Adrenal gland (tissue), 12 donors: ENCODE results near the gene SNTB2. TPM values are rescaled to one million over a fixed set of nuclear protein-coding genes. Genes with fewer than 3 reads are reported as not detected.
A peak's percentile ranks its signal among the peaks of the same experiment; 100 is the strongest.

Source experiments
- DNase-seq, 7 donors: peaks; one replicate each; pipeline ENCODE4 v3.0.0-alpha.2; 2019 to 2020
- H3K27ac ChIP-seq, 5 donors: fragments of 200-600 bp; sonication (generic) in 4 of 5; 1 replicate in 3 of 5; 2 replicates in 2 of 5; pipeline versions ENCODE4 v1.5.1 to v1.8.0; 2016 to 2020; ENCODE audit warnings: mild to moderate bottlenecking in 1 of 5
- H3K27me3 ChIP-seq: fragments of 200-600 bp; 2 replicates; pipeline ENCODE4 v1.8.0; 2021
- H3K36me3 ChIP-seq, 2 donors: fragments of 200-600 bp; replicated peaks in 1 of 2; 1 replicate in 1 of 2; 2 replicates in 1 of 2; pipeline versions ENCODE4 v1.5.1 to v1.8.0; 2018 to 2022
- H3K4me1 ChIP-seq, 2 donors: fragments of 200-600 bp; replicated peaks in 1 of 2; 1 replicate in 1 of 2; 2 replicates in 1 of 2; pipeline versions ENCODE4 v1.5.1 to v1.8.0; 2018 to 2021
- H3K4me3 ChIP-seq, 4 donors: fragments of 200-600 bp; sonication (generic) in 3 of 4; one replicate each; pipeline ENCODE4 v1.5.1; 2016 to 2018
- H3K9me3 ChIP-seq, 3 donors: fragments of 200-600 bp; sonication (generic) in 1 of 3; replicated peaks in 1 of 3; 1 replicate in 2 of 3; 2 replicates in 1 of 3; pipeline versions ENCODE4 v1.5.1 to v1.8.0; 2016 to 2021
- POLR2A ChIP-seq, 2 donors: fragments of 450-650 bp; IDR thresholded peaks; one replicate each; pipeline ENCODE4 v1.6.1; 2017; ENCODE audit warnings: antibody characterized with exemption in 2 of 2, mild to moderate bottlenecking in 2 of 2, moderate library complexity in 1 of 2
- WGBS, 4 donors: extraction: QIAGEN DNeasy Blood & Tissue Kit in 2 of 4; methylation state at CpG; one replicate each; pipeline versions ENCODE4 v1.1.5 to v1.1.7; 2013 to 2017; 5-methylcytosine and 5-hydroxymethylcytosine counted together
- intact Hi-C, 2 donors: fragments of 100-400 bp; cut with DNase I; formaldehyde crosslinking; loops; one replicate each; pipeline versions ENCODE4 v1.14.1 to v1.15.0; 2022 to 2023
- polyA plus RNA-seq, 3 donors: library from polyadenylated mRNA; stranded (reverse); fragments of 200-250 nt in 2 of 3; fragments of 350-450 nt in 1 of 3; fragmentation: Illumina TruSeq in 1 of 3; extraction: RNeasy Lipid Tissue Mini Kit (QIAGEN cat#74804) in 1 of 3; gene quantifications; one replicate each; pipeline ENCODE4 v1.2.3, GENCODE V29; 2013 to 2014
- total RNA-seq, 9 donors: library from RNA; depleted of rRNA in 4 of 9; stranded (reverse); fragments of >200 nt in 4 of 9; fragments of 120-200 nt in 1 of 9; fragmentation: NEBNext Ultra II Directional in 1 of 9; extraction: Animal tissue kit (Norgen Biotek cat#: 25700) in 1 of 9; gene quantifications; one replicate each; pipeline versions ENCODE4 v1.1.0 to v1.2.4, GENCODE V29; 2013 to 2023
- TF ChIP-seq, protein P1 (sequence below), 6 experiments: fragments of 450-650 bp in 4 of 6; fragments of 200-600 bp in 2 of 6; sonication (generic) in 1 of 6; IDR thresholded peaks; 1 replicate in 5 of 6; 2 replicates in 1 of 6; pipeline versions ENCODE4 v1.5.1 to v1.8.0; 2016 to 2021; ENCODE audit warnings: antibody characterized with exemption in 6 of 6, mild to moderate bottlenecking in 2 of 6, moderate library complexity in 1 of 6
- donor health status: healthy with polysubstance abuse.
- donor health status: Bipolar disorder and iron deficiency.
- donor health status: DM: yes; HTN: yes; CAD: no.
- donor health status: DM: no; HTN: no; CAD: no.
- donor health status: DM: no; HTN: no; CAD: no.
- donor health status: DM: yes; HTN: yes; CAD: no.

The SNTB2 gene
- total and polyA plus RNA-seq, 12 donors, result 3.6 to 52.7 (median 32.9) TPM

DNA sequence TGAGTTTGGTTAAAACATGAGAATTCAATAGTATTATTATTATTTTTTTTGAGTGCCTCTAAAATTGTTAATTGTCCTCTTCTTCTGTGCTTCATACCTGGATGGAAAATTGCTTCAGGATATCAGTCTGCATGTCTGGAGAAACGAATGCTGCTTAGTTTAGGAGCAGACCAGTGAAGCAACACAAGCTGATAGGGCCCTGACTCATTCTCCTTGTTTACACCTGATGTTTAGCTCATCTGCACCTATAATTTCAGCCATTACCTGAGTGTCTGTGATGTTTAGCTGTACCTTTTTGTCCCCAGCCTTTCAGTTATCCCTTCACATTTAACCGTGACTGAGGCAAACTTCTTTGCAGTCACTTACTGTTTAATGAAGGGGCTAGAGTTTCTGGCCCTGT lies 14.8 kb downstream of the SNTB2 start:
- H3K27ac ChIP-seq, result no peak overlapping the region
- TF ChIP-seq, protein P1, sequence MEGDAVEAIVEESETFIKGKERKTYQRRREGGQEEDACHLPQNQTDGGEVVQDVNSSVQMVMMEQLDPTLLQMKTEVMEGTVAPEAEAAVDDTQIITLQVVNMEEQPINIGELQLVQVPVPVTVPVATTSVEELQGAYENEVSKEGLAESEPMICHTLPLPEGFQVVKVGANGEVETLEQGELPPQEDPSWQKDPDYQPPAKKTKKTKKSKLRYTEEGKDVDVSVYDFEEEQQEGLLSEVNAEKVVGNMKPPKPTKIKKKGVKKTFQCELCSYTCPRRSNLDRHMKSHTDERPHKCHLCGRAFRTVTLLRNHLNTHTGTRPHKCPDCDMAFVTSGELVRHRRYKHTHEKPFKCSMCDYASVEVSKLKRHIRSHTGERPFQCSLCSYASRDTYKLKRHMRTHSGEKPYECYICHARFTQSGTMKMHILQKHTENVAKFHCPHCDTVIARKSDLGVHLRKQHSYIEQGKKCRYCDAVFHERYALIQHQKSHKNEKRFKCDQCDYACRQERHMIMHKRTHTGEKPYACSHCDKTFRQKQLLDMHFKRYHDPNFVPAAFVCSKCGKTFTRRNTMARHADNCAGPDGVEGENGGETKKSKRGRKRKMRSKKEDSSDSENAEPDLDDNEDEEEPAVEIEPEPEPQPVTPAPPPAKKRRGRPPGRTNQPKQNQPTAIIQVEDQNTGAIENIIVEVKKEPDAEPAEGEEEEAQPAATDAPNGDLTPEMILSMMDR (IDR thresholded peaks at IDR 0.05), result no peak
- TF ChIP-seq POLR2A (IDR thresholded peaks at IDR 0.05), result no peak
- no peak overlapping the region for H3K4me3 ChIP-seq
- DNase-seq, result no peak
- no peaks in the 10 kb centered on the region for H3K36me3 ChIP-seq
- 47 to 56% (median 50%) methylated on average over 2 of the region's 2 CpGs for WGBS, 4 donors
- intact Hi-C loops, result no loop called here
- peaks cover 27 to 57% of the 10 kb centered on the region in 2 donors for H3K4me1 ChIP-seq
- no peaks in the 10 kb centered on the region for H3K9me3 ChIP-seq
- no peaks in the 10 kb centered on the region for H3K27me3 ChIP-seq

DNA sequence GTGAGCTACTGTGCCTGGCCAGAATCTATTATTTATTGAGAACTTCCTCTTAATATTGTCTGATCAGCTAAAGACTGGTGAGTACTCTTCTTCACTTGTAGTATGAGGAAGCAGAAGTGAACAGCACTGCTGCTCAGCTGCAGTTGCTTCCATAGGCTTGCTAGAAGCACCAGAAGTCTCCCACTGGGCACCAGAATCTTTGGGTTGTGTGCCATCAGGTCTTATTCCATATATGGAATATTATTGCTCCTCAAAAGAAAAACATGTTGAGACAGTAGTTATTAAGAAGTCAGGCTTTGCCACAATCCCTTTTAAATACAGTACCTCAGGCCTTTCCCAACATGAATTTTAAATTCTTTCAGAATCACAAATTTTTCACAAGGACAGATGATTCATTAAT lies 17.2 kb downstream of the SNTB2 start:
- TF ChIP-seq, protein P1 (IDR thresholded peaks at IDR 0.05), result no peak
- TF ChIP-seq POLR2A (IDR thresholded peaks at IDR 0.05), result no peak
- DNase-seq, result peak in 1 of 7 donors; percentile 19
- Histone ChIP-seq H3K27me3 (no peaks in the 10 kb centered on the region), H3K4me1 (peaks cover 24 to 46% of the 10 kb centered on the region in 2 donors), H3K9me3 (no peaks in the 10 kb centered on the region), H3K36me3 (no peaks in the 10 kb centered on the region), H3K4me3 (no peak overlapping the region), H3K27ac (peak overlapping the region; percentile 62 to 82 (median 67))
- intact Hi-C loops, result no loop called here

DNA sequence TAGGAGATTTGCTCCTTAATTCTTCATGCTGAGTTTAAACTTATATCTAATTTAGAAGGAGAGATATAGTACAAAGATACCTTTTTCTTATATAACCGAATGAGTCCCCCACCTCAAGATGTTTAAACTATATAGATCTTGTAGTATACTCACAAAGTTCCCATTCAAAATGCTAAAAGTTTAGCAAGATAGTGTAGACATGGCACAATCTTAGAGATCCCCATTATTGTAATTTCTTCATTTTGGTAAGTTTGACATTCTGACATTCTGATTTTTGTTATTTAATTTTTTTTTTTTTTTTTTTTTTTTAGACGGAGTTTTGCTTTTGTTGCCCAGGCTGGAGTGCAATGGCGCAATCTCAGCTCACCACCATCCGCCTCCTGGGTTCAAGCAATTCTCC lies 22.8 kb downstream of the SNTB2 start:
- Histone ChIP-seq H3K27me3 (no peaks in the 10 kb centered on the region), H3K9me3 (no peaks in the 10 kb centered on the region), H3K36me3 (no peaks in the 10 kb centered on the region), H3K27ac (no peak overlapping the region), H3K4me3 (no peak overlapping the region), H3K4me1 (peaks cover 8 to 13% of the 10 kb centered on the region in 2 donors)
- TF ChIP-seq, protein P1 (IDR thresholded peaks at IDR 0.05), result no peak
- TF ChIP-seq POLR2A (IDR thresholded peaks at IDR 0.05), result no peak
- intact Hi-C loops, result no loop called here
- no peak for DNase-seq
- WGBS, 4 donors, result 87 to 96% (median 90%) methylated on average over 4 of the region's 4 CpGs

DNA sequence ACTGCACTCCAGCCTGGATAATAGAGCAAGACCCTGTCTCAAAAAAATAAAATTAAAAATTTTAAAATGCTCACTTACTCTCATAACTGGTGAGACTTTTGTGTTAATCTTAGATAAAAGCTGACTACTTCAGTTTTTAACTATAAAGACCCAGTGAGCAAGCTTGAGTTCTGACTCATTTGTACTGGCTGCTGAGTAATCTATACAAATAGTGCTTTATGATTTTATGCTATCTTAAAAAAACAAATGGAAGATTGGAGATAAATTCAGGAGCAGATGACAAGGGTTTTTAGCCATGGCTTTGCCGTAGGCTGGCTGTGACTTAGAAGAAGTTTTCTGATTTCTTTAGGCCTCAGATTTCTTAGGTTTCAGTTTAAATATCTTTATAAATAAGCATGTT lies 30.5 kb downstream of the SNTB2 start:
- 47 to 71% (median 61%) methylated on average over 1 of the region's 1 CpG for WGBS, 4 donors
- Histone ChIP-seq H3K4me3 (no peak overlapping the region), H3K4me1 (peaks cover 13 to 20% of the 10 kb centered on the region in 2 donors), H3K36me3 (no peaks in the 10 kb centered on the region), H3K27me3 (no peaks in the 10 kb centered on the region), H3K9me3 (no peaks in the 10 kb centered on the region), H3K27ac (peak overlapping the region in 1 of 5 donors; percentile 1)
- intact Hi-C loops, result no loop called here
- TF ChIP-seq POLR2A (IDR thresholded peaks at IDR 0.05), result no peak
- TF ChIP-seq, protein P1 (IDR thresholded peaks at IDR 0.05), result no peak
- DNase-seq, result no peak
